Stimulated activated CD4-positive, alpha-beta T cell treated with anti-CD3 and anti-CD28 coated beads, Interleukin-2, amount 100 ng/mL, for 24 hours (primary cell): ENCODE data around the gene GNAI2.

Source experiments
- DNase-seq, 2 donors: peaks; one replicate each; pipeline ENCODE4 v3.0.0-alpha.2; 2020

The GNAI2 gene

GRCh38 chr3:50300681-50301254, 64.8 kb downstream of the GNAI2 start:
- no peak for DNase-seq

- DNase-seq: no peak
These were observed 66.3 kb downstream of the GNAI2 start for GRCh38 chr3:50302095-50303012.

GRCh38 chr3:50303013-50303815, 67.2 kb downstream of the GNAI2 start, which contains the start of gene HYAL1:
TSS of gene HYAL1 (minus strand) at chr3:50303574. CDS start at chr3:50302956, 618 bp downstream.
- DNase-seq: no peak

GRCh38 chr3:50304601-50305000, 68.6 kb downstream of the GNAI2 start:
- DNase-seq: no peak
